ENCODE measurements around the gene FLNA. TPM values are rescaled to one million over a fixed set of nuclear protein-coding genes. Genes with fewer than 3 reads are reported as not detected.

Gene FLNA
- total RNA-seq, 1 donor, result 3,767 TPM

- no peak for TF ChIP-seq CTCF (IDR thresholded peaks at IDR 0.05; ENCODE audit: insufficient read depth, low read depth, low read length)
- peak overlapping the region; percentile 75 for H3K4me3 ChIP-seq (ENCODE audit: low read depth, low read length)
- DNase-seq (ENCODE audit: low read depth), result no peak
Observed at GRCh38 chrX:154367474-154368308, 6.7 kb downstream of the FLNA start.

- no peak overlapping the region for H3K4me3 ChIP-seq (ENCODE audit: low read depth, low read length)
- DNase-seq (ENCODE audit: low read depth), result no peak
- no peak for TF ChIP-seq CTCF (IDR thresholded peaks at IDR 0.05; ENCODE audit: insufficient read depth, low read depth, low read length)
Observed at GRCh38 chrX:154366666-154367055, 7.8 kb downstream of the FLNA start.

GRCh38 chrX:154365997-154366665 lies 8.3 kb downstream of the FLNA start:
- DNase-seq (ENCODE audit: low read depth), result no peak
- H3K4me3 ChIP-seq (ENCODE audit: low read depth, low read length), result no peak overlapping the region
- TF ChIP-seq CTCF (IDR thresholded peaks at IDR 0.05; ENCODE audit: insufficient read depth, low read depth, low read length), result no peak

GRCh38 chrX:154365052-154365600 lies 9.3 kb downstream of the FLNA start:
- H3K4me3 ChIP-seq (ENCODE audit: low read depth, low read length), result no peak overlapping the region
- TF ChIP-seq CTCF (IDR thresholded peaks at IDR 0.05; ENCODE audit: insufficient read depth, low read depth, low read length), result no peak
- no peak for DNase-seq (ENCODE audit: low read depth)

- no peak for DNase-seq (ENCODE audit: low read depth)
- TF ChIP-seq CTCF (IDR thresholded peaks at IDR 0.05; ENCODE audit: insufficient read depth, low read depth, low read length), result no peak
- H3K4me3 ChIP-seq (ENCODE audit: low read depth, low read length), result no peak overlapping the region
Observed at GRCh38 chrX:154363706-154364439, 10.6 kb downstream of the FLNA start.

- H3K4me3 ChIP-seq (ENCODE audit: low read depth, low read length), result no peak overlapping the region
- no peak for TF ChIP-seq CTCF (IDR thresholded peaks at IDR 0.05; ENCODE audit: insufficient read depth, low read depth, low read length)
- DNase-seq (ENCODE audit: low read depth), result no peak
Observed at GRCh38 chrX:154362085-154362742, 12.2 kb downstream of the FLNA start.

All from fibroblast of villous mesenchyme (primary cell).